Measurements from ENCODE around the gene MIDN. TPM values are rescaled to one million over a fixed set of nuclear protein-coding genes. Genes with fewer than 3 reads are reported as not detected.
"Not testable (repeated sequence)": the region's sequence is repeated elsewhere in the genome, so short reads cannot be mapped to it uniquely, and the experiment has no call there.

Gene MIDN
- polyA plus RNA-seq, 2 of the 4 experiments (the other 2 are of a cell fraction): 9.1 to 31.4 TPM

DNA sequence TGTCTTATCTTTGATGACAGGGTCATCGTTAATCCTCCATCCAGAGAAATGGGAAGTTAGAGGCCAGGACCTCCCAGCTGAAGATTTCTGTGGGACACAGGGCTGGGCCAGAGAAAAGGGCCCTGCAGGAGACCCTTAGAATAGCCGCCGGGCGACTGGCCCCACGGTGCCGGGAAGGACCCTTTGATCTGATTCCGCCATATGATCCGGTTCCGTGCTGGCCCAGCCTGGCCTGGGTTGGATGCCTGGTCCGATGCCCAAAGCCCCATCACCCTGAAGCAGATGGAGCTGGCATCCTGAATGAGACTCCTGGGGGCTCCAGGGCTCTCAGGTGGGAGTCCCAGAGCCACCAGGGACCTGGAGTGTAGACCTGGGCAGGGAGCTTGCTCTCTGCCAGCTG lies 48.9 kb upstream of the MIDN start:
- 100% methylated on average over 1 of the region's 10 CpGs for WGBS (ENCODE audit: missing lambda C conversion rate)
- CTCF ChIA-PET: interaction anchor here (0.6 to 4.9 kb wide), 7 partner anchors 21 to 87 kb away, joined by 3 to 28 read pairs (median 3); no protein-coding TSS in a partner anchor
- Histone ChIP-seq H3K4me1 (peaks cover 9% of the 10 kb centered on the region; the same call in 1 of the 3 replicates), H3K9me3 (no peaks in the 10 kb centered on the region), H3K27ac (no peak overlapping the region), H3K4me2 (no peak overlapping the region), H3K4me3 (no peak overlapping the region)
- no peak for DNase-seq (ENCODE audit: low read depth in 1 of 2, low spot score in 1 of 2)
- ATAC-seq: no peak
- no peak for FAIRE-seq
- POLR2A ChIA-PET: interaction anchor here (1.2 kb wide), 1 partner anchor 17 kb away, joined by 4 read pairs; no protein-coding TSS in a partner anchor
- no peak for TF ChIP-seq JUNB (IDR thresholded peaks at IDR 0.05)
- TF ChIP-seq, protein P1, sequence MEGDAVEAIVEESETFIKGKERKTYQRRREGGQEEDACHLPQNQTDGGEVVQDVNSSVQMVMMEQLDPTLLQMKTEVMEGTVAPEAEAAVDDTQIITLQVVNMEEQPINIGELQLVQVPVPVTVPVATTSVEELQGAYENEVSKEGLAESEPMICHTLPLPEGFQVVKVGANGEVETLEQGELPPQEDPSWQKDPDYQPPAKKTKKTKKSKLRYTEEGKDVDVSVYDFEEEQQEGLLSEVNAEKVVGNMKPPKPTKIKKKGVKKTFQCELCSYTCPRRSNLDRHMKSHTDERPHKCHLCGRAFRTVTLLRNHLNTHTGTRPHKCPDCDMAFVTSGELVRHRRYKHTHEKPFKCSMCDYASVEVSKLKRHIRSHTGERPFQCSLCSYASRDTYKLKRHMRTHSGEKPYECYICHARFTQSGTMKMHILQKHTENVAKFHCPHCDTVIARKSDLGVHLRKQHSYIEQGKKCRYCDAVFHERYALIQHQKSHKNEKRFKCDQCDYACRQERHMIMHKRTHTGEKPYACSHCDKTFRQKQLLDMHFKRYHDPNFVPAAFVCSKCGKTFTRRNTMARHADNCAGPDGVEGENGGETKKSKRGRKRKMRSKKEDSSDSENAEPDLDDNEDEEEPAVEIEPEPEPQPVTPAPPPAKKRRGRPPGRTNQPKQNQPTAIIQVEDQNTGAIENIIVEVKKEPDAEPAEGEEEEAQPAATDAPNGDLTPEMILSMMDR (IDR thresholded peaks at IDR 0.05): no peak

DNA sequence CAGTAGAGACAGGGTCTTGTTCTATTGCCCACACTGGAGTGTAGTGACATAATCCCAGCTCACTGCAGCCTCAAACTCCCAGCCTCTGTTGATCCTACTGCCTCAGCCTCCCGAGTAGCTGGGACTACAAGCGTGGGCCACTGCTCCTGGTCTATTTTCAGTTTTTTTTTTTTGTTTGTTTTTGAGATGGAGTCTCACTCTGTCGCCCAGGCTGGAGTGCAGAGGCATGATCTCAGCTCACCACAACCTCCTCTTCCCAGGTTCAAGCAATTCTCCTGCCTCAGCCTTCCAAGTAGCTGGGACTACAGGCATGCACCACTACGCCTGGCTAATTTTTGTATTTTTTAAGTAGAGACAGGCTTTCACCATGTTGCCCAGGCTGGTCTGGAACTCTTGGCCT lies 47.8 kb upstream of the MIDN start:
- FAIRE-seq; H3K27ac ChIP-seq; DNase-seq (ENCODE audit: low read depth in 1 of 2, low spot score in 1 of 2); H3K9me3 ChIP-seq; H3K4me3 ChIP-seq; ATAC-seq; H3K4me1 ChIP-seq; H3K4me2 ChIP-seq: not testable (repeated sequence)
- POLR2A ChIA-PET: interaction anchor here (0.6 kb wide), 1 partner anchor 98 kb away, joined by 9 read pairs; no protein-coding TSS in a partner anchor
- CTCF ChIA-PET: interaction anchor here (1.4 to 4.9 kb wide), 2 partner anchors 44 to 88 kb away, joined by 3 to 28 read pairs; no protein-coding TSS in a partner anchor
- 89% methylated on average over 4 of the region's 4 CpGs for WGBS (ENCODE audit: missing lambda C conversion rate)

DNA sequence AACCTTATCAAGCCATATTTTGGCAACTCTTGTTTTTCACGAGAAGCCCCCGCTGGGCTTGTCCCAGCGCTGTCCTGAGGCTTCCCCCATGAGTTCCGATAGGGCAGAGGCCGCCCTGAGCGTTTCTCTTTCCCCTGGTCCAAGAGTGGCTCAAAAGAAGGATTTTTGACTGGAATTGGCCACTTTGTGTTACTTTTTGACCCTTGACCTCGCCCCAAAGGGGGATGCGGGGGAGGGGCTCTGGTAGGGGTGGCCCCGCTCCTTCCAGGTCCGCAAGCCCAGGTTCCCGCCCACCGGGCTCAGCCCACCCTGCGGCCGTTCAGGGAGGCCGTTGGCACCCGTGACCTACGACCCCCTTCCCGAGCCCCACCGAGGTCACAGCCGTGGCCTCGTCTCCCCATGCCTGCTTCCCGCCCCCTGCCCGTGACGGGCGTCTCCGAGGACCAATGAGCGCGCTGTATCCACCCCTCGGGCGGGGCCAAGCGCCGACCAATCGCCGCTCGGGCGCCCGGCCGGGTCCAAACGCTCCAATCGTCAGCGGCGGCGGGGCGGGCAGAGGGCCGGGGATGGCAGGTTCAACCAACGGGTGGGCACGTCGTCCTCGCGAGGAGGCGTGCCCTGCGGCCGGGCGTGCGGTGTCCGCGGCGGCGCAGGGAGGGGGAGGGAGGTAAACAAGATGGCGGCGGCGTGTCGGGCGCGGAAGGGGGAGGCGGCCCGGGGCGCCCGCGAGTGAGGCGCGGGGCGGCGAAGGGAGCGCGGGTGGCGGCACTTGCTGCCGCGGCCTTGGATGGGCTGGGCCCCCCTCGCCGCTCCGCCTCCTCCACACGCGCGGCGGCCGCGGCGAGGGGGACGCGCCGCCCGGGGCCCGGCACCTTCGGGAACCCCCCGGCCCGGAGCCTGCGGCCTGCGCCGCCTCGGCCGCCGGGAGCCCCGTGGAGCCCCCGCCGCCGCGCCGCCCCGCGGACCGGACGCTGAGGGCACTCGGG lies 43.0 kb upstream of the MIDN start, which contains the start of gene STK11:
TSS of gene STK11 (plus strand) at position 665 of the 986 bp plus-strand sequence. CDS start 1,136 bp downstream, outside the sequence.
- ChIA-PET CTCF (interaction anchor here (1.0 to 2.4 kb wide), 4 partner anchors 12 to 92 kb away, joined by 3 to 12 read pairs (median 4); no protein-coding TSS in a partner anchor), POLR2A (no interaction called here)
- FAIRE-seq: no peak
- peak within 1 kb of the TSS; percentile 84 for H3K4me2 ChIP-seq
- DNase-seq (ENCODE audit: low read depth in 1 of 2, low spot score in 1 of 2): peak; percentile 94 to 95
- no peaks in the 10 kb centered on the region for H3K9me3 ChIP-seq
- peak within 1 kb of the TSS; percentile 97 for H3K4me3 ChIP-seq
- ATAC-seq: peak; percentile 97
- peak within 1 kb of the TSS; percentile 95 to 100 for H3K27ac ChIP-seq
- H3K4me1 ChIP-seq: peaks cover 24% of the 10 kb centered on the region
- WGBS (ENCODE audit: missing lambda C conversion rate): 36% methylated on average over 11 of the region's 114 CpGs
- TF ChIP-seq FOSB (CRISPR knock-in tag; IDR thresholded peaks at IDR 0.05): no peak
- TF ChIP-seq HEYL (CRISPR knock-in tag; IDR thresholded peaks at IDR 0.05): no peak
- no peak for TF ChIP-seq ZNF302 (CRISPR knock-in tag; IDR thresholded peaks at IDR 0.05)
- TF ChIP-seq TFCP2L1 (CRISPR knock-in tag; IDR thresholded peaks at IDR 0.05): no peak
- no peak for TF ChIP-seq RAD21 (conservative IDR thresholded peaks at IDR 0.05 in 1 of 2, IDR thresholded peaks at IDR 0.05 in 1 of 2)
- no peak for TF ChIP-seq TP53 (CRISPR knock-in tag; IDR thresholded peaks at IDR 0.05)
- no peak for TF ChIP-seq RFX5 (IDR thresholded peaks at IDR 0.05)
- TF ChIP-seq, protein P2, sequence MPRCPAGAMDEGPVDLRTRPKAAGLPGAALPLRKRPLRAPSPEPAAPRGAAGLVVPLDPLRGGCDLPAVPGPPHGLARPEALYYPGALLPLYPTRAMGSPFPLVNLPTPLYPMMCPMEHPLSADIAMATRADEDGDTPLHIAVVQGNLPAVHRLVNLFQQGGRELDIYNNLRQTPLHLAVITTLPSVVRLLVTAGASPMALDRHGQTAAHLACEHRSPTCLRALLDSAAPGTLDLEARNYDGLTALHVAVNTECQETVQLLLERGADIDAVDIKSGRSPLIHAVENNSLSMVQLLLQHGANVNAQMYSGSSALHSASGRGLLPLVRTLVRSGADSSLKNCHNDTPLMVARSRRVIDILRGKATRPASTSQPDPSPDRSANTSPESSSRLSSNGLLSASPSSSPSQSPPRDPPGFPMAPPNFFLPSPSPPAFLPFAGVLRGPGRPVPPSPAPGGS (IDR thresholded peaks at IDR 0.05): peak; percentile 32; the same call in 1 of the 3 replicates
- TF ChIP-seq, protein P3, sequence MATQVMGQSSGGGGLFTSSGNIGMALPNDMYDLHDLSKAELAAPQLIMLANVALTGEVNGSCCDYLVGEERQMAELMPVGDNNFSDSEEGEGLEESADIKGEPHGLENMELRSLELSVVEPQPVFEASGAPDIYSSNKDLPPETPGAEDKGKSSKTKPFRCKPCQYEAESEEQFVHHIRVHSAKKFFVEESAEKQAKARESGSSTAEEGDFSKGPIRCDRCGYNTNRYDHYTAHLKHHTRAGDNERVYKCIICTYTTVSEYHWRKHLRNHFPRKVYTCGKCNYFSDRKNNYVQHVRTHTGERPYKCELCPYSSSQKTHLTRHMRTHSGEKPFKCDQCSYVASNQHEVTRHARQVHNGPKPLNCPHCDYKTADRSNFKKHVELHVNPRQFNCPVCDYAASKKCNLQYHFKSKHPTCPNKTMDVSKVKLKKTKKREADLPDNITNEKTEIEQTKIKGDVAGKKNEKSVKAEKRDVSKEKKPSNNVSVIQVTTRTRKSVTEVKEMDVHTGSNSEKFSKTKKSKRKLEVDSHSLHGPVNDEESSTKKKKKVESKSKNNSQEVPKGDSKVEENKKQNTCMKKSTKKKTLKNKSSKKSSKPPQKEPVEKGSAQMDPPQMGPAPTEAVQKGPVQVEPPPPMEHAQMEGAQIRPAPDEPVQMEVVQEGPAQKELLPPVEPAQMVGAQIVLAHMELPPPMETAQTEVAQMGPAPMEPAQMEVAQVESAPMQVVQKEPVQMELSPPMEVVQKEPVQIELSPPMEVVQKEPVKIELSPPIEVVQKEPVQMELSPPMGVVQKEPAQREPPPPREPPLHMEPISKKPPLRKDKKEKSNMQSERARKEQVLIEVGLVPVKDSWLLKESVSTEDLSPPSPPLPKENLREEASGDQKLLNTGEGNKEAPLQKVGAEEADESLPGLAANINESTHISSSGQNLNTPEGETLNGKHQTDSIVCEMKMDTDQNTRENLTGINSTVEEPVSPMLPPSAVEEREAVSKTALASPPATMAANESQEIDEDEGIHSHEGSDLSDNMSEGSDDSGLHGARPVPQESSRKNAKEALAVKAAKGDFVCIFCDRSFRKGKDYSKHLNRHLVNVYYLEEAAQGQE (IDR thresholded peaks at IDR 0.05): no peak
- TF ChIP-seq EHF (CRISPR knock-in tag; IDR thresholded peaks at IDR 0.05): no peak
- TF ChIP-seq, protein P4, sequence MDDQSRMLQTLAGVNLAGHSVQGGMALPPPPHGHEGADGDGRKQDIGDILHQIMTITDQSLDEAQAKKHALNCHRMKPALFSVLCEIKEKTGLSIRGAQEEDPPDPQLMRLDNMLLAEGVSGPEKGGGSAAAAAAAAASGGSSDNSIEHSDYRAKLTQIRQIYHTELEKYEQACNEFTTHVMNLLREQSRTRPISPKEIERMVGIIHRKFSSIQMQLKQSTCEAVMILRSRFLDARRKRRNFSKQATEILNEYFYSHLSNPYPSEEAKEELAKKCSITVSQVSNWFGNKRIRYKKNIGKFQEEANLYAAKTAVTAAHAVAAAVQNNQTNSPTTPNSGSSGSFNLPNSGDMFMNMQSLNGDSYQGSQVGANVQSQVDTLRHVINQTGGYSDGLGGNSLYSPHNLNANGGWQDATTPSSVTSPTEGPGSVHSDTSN (IDR thresholded peaks at IDR 0.05): peak; percentile 91
- TF ChIP-seq NR3C1 (IDR thresholded peaks at IDR 0.05): no peak
- no peak for TF ChIP-seq SREBF2 (IDR thresholded peaks at IDR 0.05)
- no peak for TF ChIP-seq ZSCAN20 (CRISPR knock-in tag; IDR thresholded peaks at IDR 0.05)
- no peak for TF ChIP-seq CBX2 (IDR thresholded peaks at IDR 0.05; ENCODE audit: borderline replicate concordance, low read depth)
- no peak for TF ChIP-seq CHD2 (IDR thresholded peaks at IDR 0.05; ENCODE audit: low read length, partially characterized antibody)
- TF ChIP-seq PHF8 (IDR thresholded peaks at IDR 0.05; ENCODE audit: borderline replicate concordance, low read depth): no peak
- peak in 1 of 2 experiments; percentile 82; a peak in 3 of 5 replicates for TF ChIP-seq JUN (IDR thresholded peaks at IDR 0.05)
- TF ChIP-seq, protein P5, sequence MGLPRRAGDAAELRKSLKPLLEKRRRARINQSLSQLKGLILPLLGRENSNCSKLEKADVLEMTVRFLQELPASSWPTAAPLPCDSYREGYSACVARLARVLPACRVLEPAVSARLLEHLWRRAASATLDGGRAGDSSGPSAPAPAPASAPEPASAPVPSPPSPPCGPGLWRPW (IDR thresholded peaks at IDR 0.05): no peak
- TF ChIP-seq RCOR1 (IDR thresholded peaks at IDR 0.05; ENCODE audit: low read depth, low read length): no peak

Measured in A549 (cell line).